ENCODE data around the gene CPNE8. TPM values are rescaled to one million over a fixed set of nuclear protein-coding genes. Genes with fewer than 3 reads are reported as not detected.

The CPNE8 gene
- polyA plus RNA-seq, 1 donor from 2014 or later, result 1.9 TPM

DNA sequence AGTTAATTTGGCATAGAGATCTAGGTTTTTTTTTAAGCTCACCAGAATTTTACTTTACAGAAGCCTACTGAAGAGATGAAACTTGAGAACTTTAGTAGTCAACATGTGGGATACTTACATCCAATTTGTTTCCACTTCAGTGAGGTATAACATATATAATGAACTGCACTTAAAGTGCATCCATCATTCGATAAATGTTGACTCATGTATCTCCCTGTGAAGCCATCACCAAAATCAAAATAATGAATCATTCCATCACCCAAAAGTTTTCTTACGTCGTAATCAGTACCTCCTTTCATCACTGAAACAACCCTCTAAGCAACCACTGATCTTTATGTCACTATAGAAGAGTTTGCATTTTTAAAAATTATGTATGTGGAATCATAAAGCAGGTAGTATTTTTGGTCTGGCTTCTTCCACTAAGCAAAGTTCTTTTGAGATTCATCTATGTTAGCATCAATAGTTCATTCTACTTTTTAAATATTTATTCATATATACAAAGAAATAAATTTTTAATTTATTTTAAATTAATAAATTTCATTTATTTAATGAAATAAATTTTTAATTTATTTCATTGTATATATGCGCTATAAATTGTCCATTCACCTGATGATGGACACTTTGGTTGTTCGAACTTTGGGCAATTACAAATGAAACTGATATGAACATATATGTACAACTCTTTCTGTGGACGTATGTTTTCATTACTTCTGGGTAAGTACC is 2.0 kb upstream of the CPNE8 start:
- TF ChIP-seq MXI1 (conservative IDR thresholded peaks at IDR 0.05; ENCODE audit: poor library complexity, severe bottlenecking) (no peak), SMC3 (conservative IDR thresholded peaks at IDR 0.05; ENCODE audit: poor library complexity) (no peak), POLR2AphosphoS5 (IDR thresholded peaks at IDR 0.05) (no peak), RAD21 (conservative IDR thresholded peaks at IDR 0.05) (no peak), REST (IDR thresholded peaks at IDR 0.05; ENCODE audit: borderline replicate concordance) (no peak), EP300 (conservative IDR thresholded peaks at IDR 0.05; ENCODE audit: poor library complexity, severe bottlenecking) (no peak), EZH2 (IDR thresholded peaks at IDR 0.05; ENCODE audit: borderline replicate concordance, insufficient read depth, low read length, poor library complexity, severe bottlenecking) (no peak), TAF1 (IDR thresholded peaks at IDR 0.05; ENCODE audit: low read depth) (no peak)
- TF ChIP-seq, protein P1, sequence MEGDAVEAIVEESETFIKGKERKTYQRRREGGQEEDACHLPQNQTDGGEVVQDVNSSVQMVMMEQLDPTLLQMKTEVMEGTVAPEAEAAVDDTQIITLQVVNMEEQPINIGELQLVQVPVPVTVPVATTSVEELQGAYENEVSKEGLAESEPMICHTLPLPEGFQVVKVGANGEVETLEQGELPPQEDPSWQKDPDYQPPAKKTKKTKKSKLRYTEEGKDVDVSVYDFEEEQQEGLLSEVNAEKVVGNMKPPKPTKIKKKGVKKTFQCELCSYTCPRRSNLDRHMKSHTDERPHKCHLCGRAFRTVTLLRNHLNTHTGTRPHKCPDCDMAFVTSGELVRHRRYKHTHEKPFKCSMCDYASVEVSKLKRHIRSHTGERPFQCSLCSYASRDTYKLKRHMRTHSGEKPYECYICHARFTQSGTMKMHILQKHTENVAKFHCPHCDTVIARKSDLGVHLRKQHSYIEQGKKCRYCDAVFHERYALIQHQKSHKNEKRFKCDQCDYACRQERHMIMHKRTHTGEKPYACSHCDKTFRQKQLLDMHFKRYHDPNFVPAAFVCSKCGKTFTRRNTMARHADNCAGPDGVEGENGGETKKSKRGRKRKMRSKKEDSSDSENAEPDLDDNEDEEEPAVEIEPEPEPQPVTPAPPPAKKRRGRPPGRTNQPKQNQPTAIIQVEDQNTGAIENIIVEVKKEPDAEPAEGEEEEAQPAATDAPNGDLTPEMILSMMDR (IDR thresholded peaks at IDR 0.05; ENCODE audit: poor library complexity, severe bottlenecking), result no peak
- H3K27ac ChIP-seq (ENCODE audit: low read length), result no peak overlapping the region
- peak overlapping the region; percentile 31 for H3K4me2 ChIP-seq (ENCODE audit: low read length)
- H3F3A ChIP-seq (ENCODE audit: insufficient read depth, low read length, poor library complexity, severe bottlenecking), result peaks cover 3% of the 10 kb centered on the region
- H3K9me3 ChIP-seq (ENCODE audit: low read length), result no peaks in the 10 kb centered on the region
- H3K9ac ChIP-seq (ENCODE audit: low read length), result peak overlapping the region; percentile 63
- peaks cover 28% of the 10 kb centered on the region for H3K27me3 ChIP-seq (ENCODE audit: insufficient read depth, low read depth, low read length)
- H3K4me3 ChIP-seq (ENCODE audit: low read length), result peak overlapping the region; percentile 65
- H2AFZ ChIP-seq (ENCODE audit: low read depth, low read length), result no peak overlapping the region
- no peaks in the 10 kb centered on the region for H3K9me2 ChIP-seq (ENCODE audit: insufficient read depth, low read length)
- H4K20me1 ChIP-seq (ENCODE audit: insufficient read depth), result no peaks in the 10 kb centered on the region
- no peaks in the 10 kb centered on the region for H3K79me2 ChIP-seq (replicated peaks; ENCODE audit: insufficient read depth, low read length)
- no peaks in the 10 kb centered on the region for H3K36me3 ChIP-seq (ENCODE audit: insufficient read depth, low read length)

GRCh38 chr12:38906482-38907200 is 1.2 kb upstream of the CPNE8 start:
- H3K9me3 ChIP-seq (ENCODE audit: low read length), result no peaks in the 10 kb centered on the region
- H3K36me3 ChIP-seq (ENCODE audit: insufficient read depth, low read length), result no peaks in the 10 kb centered on the region
- H3F3A ChIP-seq (ENCODE audit: insufficient read depth, low read length, poor library complexity, severe bottlenecking), result peaks cover 3% of the 10 kb centered on the region
- peak overlapping the region; percentile 37 for H2AFZ ChIP-seq (ENCODE audit: low read depth, low read length)
- H3K4me3 ChIP-seq (ENCODE audit: low read length), result peak overlapping the region; percentile 65
- no peaks in the 10 kb centered on the region for H3K9me2 ChIP-seq (ENCODE audit: insufficient read depth, low read length)
- H3K27ac ChIP-seq (ENCODE audit: low read length), result no peak overlapping the region
- H3K79me2 ChIP-seq (replicated peaks; ENCODE audit: insufficient read depth, low read length), result no peaks in the 10 kb centered on the region
- H3K9ac ChIP-seq (ENCODE audit: low read length), result peak overlapping the region; percentile 63
- H4K20me1 ChIP-seq (ENCODE audit: insufficient read depth), result no peaks in the 10 kb centered on the region
- H3K27me3 ChIP-seq (ENCODE audit: insufficient read depth, low read depth, low read length), result peaks cover 28% of the 10 kb centered on the region
- TF ChIP-seq EZH2 (IDR thresholded peaks at IDR 0.05; ENCODE audit: borderline replicate concordance, insufficient read depth, low read length, poor library complexity, severe bottlenecking) (no peak), SMC3 (conservative IDR thresholded peaks at IDR 0.05; ENCODE audit: poor library complexity) (peak; percentile 95), MXI1 (conservative IDR thresholded peaks at IDR 0.05; ENCODE audit: poor library complexity, severe bottlenecking) (peak; percentile 48), EP300 (conservative IDR thresholded peaks at IDR 0.05; ENCODE audit: poor library complexity, severe bottlenecking) (peak; percentile 31), REST (IDR thresholded peaks at IDR 0.05; ENCODE audit: borderline replicate concordance) (peak; percentile 42), POLR2AphosphoS5 (IDR thresholded peaks at IDR 0.05) (peak; percentile 33), RAD21 (conservative IDR thresholded peaks at IDR 0.05) (peak; percentile 83), TAF1 (IDR thresholded peaks at IDR 0.05; ENCODE audit: low read depth) (no peak)
- TF ChIP-seq, protein P1 (IDR thresholded peaks at IDR 0.05; ENCODE audit: poor library complexity, severe bottlenecking), result peak; percentile 95
- H3K4me2 ChIP-seq (ENCODE audit: low read length), result peak overlapping the region; percentile 31

Measured in neural cell (in vitro differentiated cells).